Spleen (tissue), 11 donors: ENCODE results near the gene SRCIN1. TPM values are rescaled to one million over a fixed set of nuclear protein-coding genes. Genes with fewer than 3 reads are reported as not detected.
A peak's percentile ranks its signal among the peaks of the same experiment; 100 is the strongest.

Experiments
- DNase-seq: peaks from one replicate; pipeline ENCODE4 v3.0.0-alpha.2; 2020
- H3K27ac ChIP-seq, 8 donors: fragments of 200-600 bp; sonication (generic) in 7 of 8; 1 replicate in 4 of 8; 2 replicates in 4 of 8; pipeline versions ENCODE4 v1.5.0 to v1.8.0; 2016 to 2021; ENCODE audit warnings: inconsistent platforms in 4 of 8, mild to moderate bottlenecking in 4 of 8, moderate library complexity in 1 of 8
- H3K27me3 ChIP-seq, 7 donors: fragments of 200-600 bp; sonication (generic) in 6 of 7; replicated peaks in 1 of 7; 1 replicate in 4 of 7; 2 replicates in 3 of 7; pipeline versions ENCODE4 v1.5.0 to v1.8.0; 2016 to 2021; ENCODE audit warnings: inconsistent platforms in 3 of 7, mild to moderate bottlenecking in 1 of 7
- H3K36me3 ChIP-seq, 6 donors: fragments of 200-600 bp; sonication (generic) in 5 of 6; 1 replicate in 4 of 6; 2 replicates in 2 of 6; pipeline versions ENCODE4 v1.5.0 to v1.8.0; 2016 to 2021; ENCODE audit warnings: inconsistent platforms in 2 of 6
- H3K4me1 ChIP-seq, 6 donors: fragments of 200-600 bp; sonication (generic) in 5 of 6; 1 replicate in 3 of 6; 2 replicates in 3 of 6; pipeline versions ENCODE4 v1.5.0 to v1.8.0; 2016 to 2021; ENCODE audit warnings: inconsistent platforms in 3 of 6
- H3K4me3 ChIP-seq, 8 donors: fragments of 200-600 bp; sonication (generic) in 7 of 8; 1 replicate in 4 of 8; 2 replicates in 4 of 8; pipeline versions ENCODE4 v1.5.0 to v1.8.0; 2016 to 2021; ENCODE audit warnings: inconsistent platforms in 4 of 8, mild to moderate bottlenecking in 4 of 8, moderate library complexity in 2 of 8
- H3K9me3 ChIP-seq, 8 donors: fragments of 200-600 bp; sonication (generic) in 7 of 8; 1 replicate in 4 of 8; 2 replicates in 4 of 8; pipeline versions ENCODE4 v1.5.0 to v1.8.0; 2016 to 2021; ENCODE audit warnings: inconsistent platforms in 4 of 8
- CTCF ChIP-seq, 11 experiments: fragments of 200-600 bp in 7 of 11; fragments of 450-650 bp in 4 of 11; sonication (generic) in 4 of 11; IDR thresholded peaks in 8 of 11; conservative IDR thresholded peaks in 3 of 11; 1 replicate in 7 of 11; 2 replicates in 4 of 11; pipeline versions ENCODE4 v1.4.0 to v1.8.0; 2016 to 2021; ENCODE audit warnings: antibody characterized with exemption in 11 of 11, inconsistent platforms in 4 of 11, mild to moderate bottlenecking in 1 of 11
- POLR2A ChIP-seq, 3 donors: fragments of 450-650 bp; IDR thresholded peaks; one replicate each; pipeline ENCODE4 v1.5.1; 2017; ENCODE audit warnings: antibody characterized with exemption in 3 of 3, mild to moderate bottlenecking in 1 of 3
- POLR2AphosphoS5 ChIP-seq, 3 donors: sonication (generic); formaldehyde crosslinking; IDR thresholded peaks; one replicate each; pipeline ENCODE4 v1.5.1; 2017; ENCODE audit warnings: antibody characterized with exemption in 3 of 3
- WGBS, 5 donors: extraction: QIAGEN DNeasy Blood & Tissue Kit in 3 of 5; methylation state at CpG; one replicate each; pipeline versions ENCODE4 v1.1.5 to v1.1.7; 2013 to 2018; 5-methylcytosine and 5-hydroxymethylcytosine counted together
- intact Hi-C: fragments of 100-400 bp; cut with DNase I; formaldehyde crosslinking; loops from one replicate; pipeline ENCODE4 v1.15.0; 2023; ENCODE audit warnings: low total_unique reads
- polyA plus RNA-seq, 3 donors: library from polyadenylated mRNA; stranded (reverse); fragments of 200-250 nt; gene quantifications; one replicate each; pipeline ENCODE4 v1.2.1, GENCODE V29; 2013
- total RNA-seq, 7 donors: library from RNA; depleted of rRNA in 3 of 7; stranded (reverse); fragments of >200 nt in 3 of 7; fragmentation: NEBNext Ultra II Directional in 4 of 7; extraction: Animal tissue kit (Norgen Biotek cat#: 25700) in 4 of 7; gene quantifications; one replicate each; pipeline versions ENCODE4 v1.1.0 to v1.2.1, GENCODE V29; 2016 to 2021
- donor health status: healthy with polysubstance abuse.
- donor health status: DM: no; HTN: no; CAD: no; lungs with moderate emphysema.
- donor health status: DM: no; HTN: no; CAD: no.
- donor health status: Bipolar disorder and iron deficiency.
- donor health status: healthy.
- donor health status: DM: no; HTN: no; CAD: no.
- donor health status: DM: yes; HTN: yes; CAD: no.

Gene SRCIN1
- total and polyA plus RNA-seq, 10 donors, result 0.32 to 3.5 (median 1.5) TPM

- no peak for DNase-seq
- intact Hi-C loops, result no loop called here
Observed at GRCh38 chr17:38577645-38578173, 28.0 kb downstream of the SRCIN1 start.

GRCh38 chr17:38577244-38577643 is 28.5 kb downstream of the SRCIN1 start:
- Histone ChIP-seq H3K27ac (no peak overlapping the region), H3K4me1 (peaks cover 10 to 36% (median 20%) of the 10 kb centered on the region in 6 donors), H3K9me3 (no peaks in the 10 kb centered on the region), H3K36me3 (no peaks in the 10 kb centered on the region), H3K4me3 (no peak overlapping the region), H3K27me3 (peaks cover 0 to 99% (median 74%) of the 10 kb centered on the region in 7 donors)
- intact Hi-C loops, result no loop called here
- no peak for DNase-seq
- 54 to 69% (median 63%) methylated on average over 3 of the region's 3 CpGs for WGBS, 5 donors
- no peak for TF ChIP-seq POLR2A (IDR thresholded peaks at IDR 0.05)
- no peak for TF ChIP-seq CTCF (IDR thresholded peaks at IDR 0.05 in 8 of 11, conservative IDR thresholded peaks at IDR 0.05 in 3 of 11)
- TF ChIP-seq POLR2AphosphoS5 (IDR thresholded peaks at IDR 0.05), result no peak

More at GRCh38 chr17:38577645-38578173, 28.0 kb downstream of the SRCIN1 start:
- Histone ChIP-seq H3K4me1 (peaks cover 7 to 31% (median 16%) of the 10 kb centered on the region in 6 donors), H3K9me3 (no peaks in the 10 kb centered on the region), H3K4me3 (peak overlapping the region in 1 of 8 donors; percentile 46), H3K27me3 (peaks cover 0 to 99% (median 70%) of the 10 kb centered on the region in 7 donors), H3K27ac (no peak overlapping the region), H3K36me3 (no peaks in the 10 kb centered on the region)
- WGBS, 5 donors, result 23 to 35% (median 31%) methylated on average over 10 to 12 of the region's 12 CpGs
- TF ChIP-seq POLR2AphosphoS5 (IDR thresholded peaks at IDR 0.05) (no peak), CTCF (IDR thresholded peaks at IDR 0.05 in 8 of 11, conservative IDR thresholded peaks at IDR 0.05 in 3 of 11) (no peak), POLR2A (IDR thresholded peaks at IDR 0.05) (no peak)

GRCh38 chr17:38575781-38576180 is 30.0 kb downstream of the SRCIN1 start:
- WGBS, 5 donors, result 57 to 66% (median 60%) methylated on average over 5 of the region's 5 CpGs
- TF ChIP-seq POLR2AphosphoS5 (IDR thresholded peaks at IDR 0.05), result no peak
- no peak for TF ChIP-seq CTCF (IDR thresholded peaks at IDR 0.05 in 8 of 11, conservative IDR thresholded peaks at IDR 0.05 in 3 of 11)
- no peak for TF ChIP-seq POLR2A (IDR thresholded peaks at IDR 0.05)
- peaks cover 11 to 48% (median 27%) of the 10 kb centered on the region in 6 donors for H3K4me1 ChIP-seq
- DNase-seq, result no peak
- H3K9me3 ChIP-seq, result no peaks in the 10 kb centered on the region
- H3K4me3 ChIP-seq, result no peak overlapping the region
- H3K27me3 ChIP-seq, result peaks cover 0 to 100% (median 87%) of the 10 kb centered on the region in 7 donors
- no peak overlapping the region for H3K27ac ChIP-seq
- intact Hi-C loops, result no loop called here
- no peaks in the 10 kb centered on the region for H3K36me3 ChIP-seq

GRCh38 chr17:38574712-38575111 is 31.0 kb downstream of the SRCIN1 start:
- Histone ChIP-seq H3K27ac (no peak overlapping the region), H3K4me3 (no peak overlapping the region), H3K4me1 (peaks cover 11 to 46% (median 27%) of the 10 kb centered on the region in 6 donors), H3K36me3 (no peaks in the 10 kb centered on the region), H3K9me3 (no peaks in the 10 kb centered on the region), H3K27me3 (peaks cover 0 to 100% (median 84%) of the 10 kb centered on the region in 7 donors)
- no peak for DNase-seq
- 46 to 56% (median 54%) methylated on average over 13 of the region's 13 CpGs for WGBS, 5 donors
- intact Hi-C loops, result no loop called here
- TF ChIP-seq POLR2A (IDR thresholded peaks at IDR 0.05), result no peak
- no peak for TF ChIP-seq POLR2AphosphoS5 (IDR thresholded peaks at IDR 0.05)
- no peak for TF ChIP-seq CTCF (IDR thresholded peaks at IDR 0.05 in 8 of 11, conservative IDR thresholded peaks at IDR 0.05 in 3 of 11)
